HG02588 (cell line): ENCODE data around the gene RETSAT.
"Not testable (repeated sequence)": the region's sequence is repeated elsewhere in the genome, so short reads cannot be mapped to it uniquely, and the experiment has no call there.

Experiments
- ATAC-seq: cut with Tn5 transposase; IDR thresholded peaks from one replicate; pipeline ENCODE4 v1.9.1; 2021; ENCODE audit warnings: mild to moderate bottlenecking, moderate library complexity; ENCODE audit not compliant: unreplicated experiment

RETSAT gene

DNA sequence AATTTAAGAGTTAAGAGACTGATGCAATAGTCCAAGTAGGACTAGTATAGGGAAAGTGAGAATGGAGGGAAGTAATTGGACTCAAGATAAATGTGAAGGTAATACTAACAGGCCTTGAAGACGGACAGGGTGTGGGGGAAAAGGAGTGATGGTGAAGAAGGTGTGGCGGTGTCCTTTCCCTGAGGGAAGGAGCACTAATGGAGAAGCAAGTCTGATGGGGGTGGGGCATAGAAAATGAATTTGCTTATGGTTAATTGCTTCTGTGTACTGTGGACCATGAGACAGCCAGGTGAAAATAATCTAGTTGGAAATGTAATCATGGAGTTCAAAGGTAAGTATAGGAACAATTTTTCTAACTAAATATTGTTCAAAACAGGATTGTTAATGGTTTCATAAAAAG lies 19.4 kb downstream of the RETSAT start:
- ATAC-seq: no peak

- not testable (repeated sequence) for ATAC-seq
Measured at GRCh38 chr2:85333877-85334276, 20.5 kb downstream of the RETSAT start.

DNA sequence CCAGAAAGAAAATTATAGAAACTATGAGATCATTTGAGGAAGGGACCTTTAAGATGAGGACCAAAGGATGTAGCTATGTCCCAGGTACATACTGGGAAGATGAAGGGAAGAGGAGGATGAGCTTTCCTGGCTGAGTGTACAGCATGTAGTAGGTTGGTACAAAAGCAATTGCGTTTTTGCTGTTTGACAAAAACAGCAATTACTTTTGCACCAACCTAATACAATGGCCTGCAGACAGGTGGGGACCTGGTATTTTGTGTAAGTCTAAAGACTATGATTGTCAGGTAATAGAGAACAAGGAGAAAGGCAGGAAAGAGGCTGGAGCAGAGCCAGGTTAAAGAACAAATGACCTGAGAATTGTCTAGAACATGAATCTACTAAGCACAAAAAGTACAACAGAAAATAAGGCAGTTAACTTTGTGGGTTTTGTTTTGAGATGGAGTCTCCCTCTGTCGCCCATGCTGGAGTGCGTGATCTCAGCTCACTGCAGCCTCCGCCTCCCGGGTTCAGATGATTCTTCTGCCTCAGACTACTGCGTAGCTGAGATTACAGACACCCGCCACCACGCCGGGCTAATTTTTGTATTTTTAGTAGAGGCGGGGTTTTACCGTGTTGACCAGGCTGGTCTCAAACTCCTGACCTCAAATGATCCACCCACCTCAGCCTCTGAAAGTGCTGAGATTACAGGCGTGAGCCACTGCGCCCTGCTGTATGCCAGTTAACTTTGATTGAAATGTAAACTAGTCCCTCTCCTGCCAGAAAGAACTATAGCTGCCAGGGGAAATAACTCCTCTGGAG lies 23.3 kb downstream of the RETSAT start:
- no peak for ATAC-seq

DNA sequence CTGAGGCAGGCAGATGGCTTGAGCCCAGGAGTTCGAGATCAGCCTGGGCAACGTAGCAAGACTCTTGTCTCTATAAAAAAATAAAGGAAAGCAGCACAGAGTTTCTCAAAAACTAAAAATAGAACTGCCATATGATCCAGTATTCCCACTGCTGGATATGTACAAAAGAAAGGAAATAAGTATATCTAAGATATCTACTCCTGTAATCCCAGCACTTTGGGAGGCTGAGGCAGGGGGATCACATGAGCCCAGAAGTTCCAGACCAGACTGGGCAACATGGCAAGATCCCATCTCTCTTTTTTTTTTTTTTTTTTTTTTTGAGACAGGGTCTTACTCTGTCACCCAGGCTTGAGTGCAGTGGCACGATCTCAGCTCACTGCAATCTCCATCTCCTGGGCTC lies 24.6 kb downstream of the RETSAT start:
- not testable (repeated sequence) for ATAC-seq

GRCh38 chr2:85329181-85329651 lies 25.1 kb downstream of the RETSAT start:
- no peak for ATAC-seq

DNA sequence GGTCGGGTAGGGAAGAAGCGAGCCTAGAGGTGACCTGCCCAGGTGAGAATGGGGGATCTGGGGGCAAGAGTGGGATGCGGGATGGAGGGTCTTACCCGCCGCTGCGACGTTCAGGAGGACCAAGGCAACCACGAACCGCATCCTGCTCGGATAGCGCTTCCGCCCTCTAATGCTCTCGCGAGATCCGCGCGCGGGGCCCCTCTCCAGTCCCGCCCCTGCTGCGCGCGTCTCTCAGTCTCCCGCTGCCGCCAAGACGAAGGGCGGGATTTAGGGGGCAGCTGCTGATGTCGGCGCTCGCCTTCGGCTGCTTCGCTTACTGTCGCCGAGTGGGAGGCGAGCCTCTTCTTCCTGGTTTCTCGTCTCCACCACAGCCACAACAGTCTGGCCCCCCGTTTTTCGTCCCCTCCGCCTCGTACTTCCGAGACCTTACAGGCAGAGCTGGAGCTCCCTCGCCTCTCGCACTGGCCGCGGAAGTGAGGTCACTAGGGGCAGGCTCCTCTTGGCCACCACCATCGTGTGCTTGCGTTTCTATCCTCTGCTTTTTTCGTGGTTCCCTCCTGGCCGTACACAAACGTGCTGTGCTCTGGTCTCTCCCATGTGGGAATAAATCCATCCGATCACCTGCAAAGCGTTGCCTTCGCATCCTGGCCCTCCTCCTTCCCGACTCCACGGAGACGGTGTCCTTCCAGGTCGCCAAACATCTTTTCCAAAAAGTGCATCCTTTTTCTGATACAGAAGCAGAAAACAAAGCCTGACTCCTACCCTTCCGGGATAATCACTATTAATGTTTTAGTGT lies 26.3 kb downstream of the RETSAT start, which contains the start of gene TGOLN2:
Gene TGOLN2, minus strand, starts transcription at position 168 of the 796 bp plus-strand sequence. Its CDS starts 27 bp downstream, at position 141.
- peak; percentile 87 for ATAC-seq

- ATAC-seq: peak; percentile 29
Measured at GRCh38 chr2:85327160-85327821, 27.0 kb downstream of the RETSAT start.

- peak; percentile 30 for ATAC-seq
Measured at GRCh38 chr2:85326406-85327159, 27.7 kb downstream of the RETSAT start.

GRCh38 chr2:85325466-85325811 lies 28.9 kb downstream of the RETSAT start:
- ATAC-seq: no peak

DNA sequence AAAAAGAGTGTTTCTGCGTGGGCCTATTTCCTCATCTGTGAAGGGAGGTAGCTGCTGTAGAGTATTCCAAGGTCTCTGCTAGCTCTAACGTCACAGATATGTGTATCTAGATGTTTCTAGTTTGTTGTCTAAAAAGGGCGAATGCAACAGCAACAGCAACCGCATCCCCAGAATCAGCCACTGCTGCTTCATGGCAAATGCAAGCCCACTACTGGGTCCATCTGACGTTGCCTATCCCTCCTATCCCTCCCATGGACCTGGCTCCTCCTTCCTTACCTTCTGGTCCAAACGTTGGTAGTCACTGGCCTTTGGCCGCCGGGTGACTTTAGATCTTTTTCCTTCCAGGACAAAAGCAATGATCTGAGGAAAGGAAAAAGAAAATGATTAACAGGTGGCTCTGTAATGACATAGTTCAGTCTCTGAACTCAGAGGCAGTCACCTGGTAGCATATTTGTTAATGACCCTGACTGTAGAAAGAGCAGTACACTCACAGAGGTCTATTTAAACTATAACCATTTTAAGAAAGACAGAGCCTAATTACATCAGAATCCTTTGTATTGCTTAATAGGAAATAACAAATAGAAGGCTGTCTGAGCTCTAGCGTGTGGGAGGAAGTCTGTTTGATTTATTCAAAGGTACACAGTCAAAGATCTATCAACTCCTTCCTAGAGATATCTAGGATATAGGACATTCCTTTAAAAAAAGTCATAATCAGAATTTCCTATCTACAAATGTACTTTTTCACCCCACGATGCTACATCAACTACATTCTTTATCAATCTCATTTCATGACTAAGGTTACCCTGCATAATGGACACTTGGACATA lies 29.5 kb downstream of the RETSAT start:
- ATAC-seq: no peak

DNA sequence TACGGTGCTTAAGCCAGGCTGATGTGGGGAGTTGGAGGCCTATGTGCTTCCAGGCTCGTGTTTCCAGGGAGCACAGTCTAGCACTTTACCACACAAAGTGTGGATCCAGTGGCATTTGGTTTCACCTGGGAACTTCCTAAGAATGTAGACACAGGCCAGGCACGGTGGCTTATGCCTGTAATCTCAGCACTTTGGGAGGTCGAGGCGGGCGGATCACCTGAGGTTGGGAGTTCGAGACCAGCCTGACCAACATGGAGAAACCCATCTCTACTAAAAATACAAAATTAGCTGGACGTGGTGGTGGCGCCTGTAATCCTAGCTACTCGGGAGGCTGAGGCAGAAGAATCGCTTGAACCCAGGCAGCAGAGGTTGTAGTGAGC lies 30.4 kb downstream of the RETSAT start:
- ATAC-seq: not testable (repeated sequence)

- ATAC-seq: no peak
Measured at GRCh38 chr2:85323351-85323987, 30.9 kb downstream of the RETSAT start.

DNA sequence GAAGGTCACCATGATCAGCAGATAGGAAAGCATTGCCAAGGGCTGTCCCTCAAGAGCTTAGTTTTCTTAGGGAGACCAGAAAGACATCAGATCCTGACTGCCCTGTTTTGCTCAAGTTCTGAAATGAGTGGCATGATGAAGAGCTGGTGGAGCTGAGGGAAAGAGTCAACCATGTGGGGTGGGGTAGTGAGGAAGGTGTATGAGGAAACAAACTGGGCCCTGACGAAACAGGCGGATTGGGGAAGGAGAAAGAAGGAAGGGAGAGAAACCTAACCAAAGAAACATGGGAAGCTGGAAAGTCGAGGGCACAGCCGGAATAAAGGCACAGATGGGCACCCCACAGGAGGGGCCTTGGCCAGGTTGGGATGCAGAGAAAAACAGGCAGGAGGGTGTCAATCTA lies 34.5 kb downstream of the RETSAT start:
- no peak for ATAC-seq

- ATAC-seq: peak; percentile 61
Measured at GRCh38 chr2:85318222-85319074, 35.9 kb downstream of the RETSAT start.

- not testable (repeated sequence) for ATAC-seq
Measured at GRCh38 chr2:85315921-85316320, 38.4 kb downstream of the RETSAT start.

GRCh38 chr2:85314884-85315242 lies 39.5 kb downstream of the RETSAT start:
- ATAC-seq: no peak

DNA sequence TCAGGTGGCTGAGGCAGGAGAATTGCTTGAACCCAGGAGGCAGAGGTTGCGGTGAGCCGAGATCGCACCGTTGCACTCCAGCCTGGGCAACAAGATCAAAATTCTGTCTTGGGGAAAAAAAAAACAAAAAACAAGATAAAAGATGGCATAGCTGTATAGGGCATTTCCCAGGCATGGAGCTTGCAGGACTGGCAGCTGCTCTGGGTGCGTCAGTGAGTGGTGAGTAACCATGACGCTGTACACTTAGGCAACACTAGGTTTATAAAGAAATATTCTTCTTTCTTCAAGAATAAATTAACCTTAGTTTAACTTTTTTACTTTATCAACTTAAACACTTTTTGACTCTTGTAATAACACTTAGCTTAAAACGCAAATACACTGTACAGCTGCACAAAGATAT lies 41.9 kb downstream of the RETSAT start:
- ATAC-seq: no peak

DNA sequence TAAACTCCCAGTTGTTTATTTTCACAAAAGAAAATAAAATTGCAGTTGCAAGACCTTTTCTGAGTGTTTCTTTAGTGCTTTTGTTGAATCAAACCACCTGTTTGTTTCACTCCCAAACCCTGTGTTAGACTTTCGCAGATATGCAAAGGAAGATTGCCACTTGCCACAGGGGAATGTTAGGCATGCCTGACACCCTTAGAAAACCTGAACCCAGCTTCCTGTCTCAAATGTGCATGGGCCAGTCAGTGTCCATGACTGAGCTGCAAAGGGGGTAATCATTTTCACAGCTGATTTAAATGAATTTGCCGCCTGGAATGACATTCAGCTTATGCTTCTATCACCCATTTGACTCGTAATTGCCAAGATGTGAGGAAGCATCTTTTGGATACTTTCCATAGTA lies 44.0 kb downstream of the RETSAT start:
- peak; percentile 75 for ATAC-seq
